Parathyroid adenoma (tissue), 2 donors: ENCODE measurements around the gene EMD.
"Not testable (repeated sequence)": the region's sequence is repeated elsewhere in the genome, so short reads cannot be mapped to it uniquely, and the experiment has no call there.

ENCODE experiments used
- H2AFZ ChIP-seq: fragments of 300-600 bp; sonication (generic); one replicate; pipeline ENCODE4 v1.7.0; 2017; ENCODE audit warnings: antibody characterized with exemption, mild to moderate bottlenecking
- H3K27ac ChIP-seq: fragments of 300-600 bp; sonication (generic); one replicate; pipeline ENCODE4 v1.7.0; 2017
- H3K27me3 ChIP-seq: fragments of 300-600 bp; sonication (generic); one replicate; pipeline ENCODE4 v1.7.0; 2017; ENCODE audit warnings: low read length; ENCODE audit not compliant: control insufficient read depth, insufficient read depth
- H3K36me3 ChIP-seq: fragments of 300-600 bp; sonication (generic); one replicate; pipeline ENCODE4 v1.7.0; 2017; ENCODE audit warnings: low read length; ENCODE audit not compliant: control insufficient read depth, insufficient read depth
- H3K4me1 ChIP-seq: fragments of 300-600 bp; sonication (generic); one replicate; pipeline ENCODE4 v1.7.0; 2017; ENCODE audit warnings: control low read depth
- H3K4me2 ChIP-seq: fragments of 300-600 bp; sonication (generic); one replicate; pipeline ENCODE4 v1.7.0; 2017; ENCODE audit warnings: low read length
- H3K4me3 ChIP-seq: fragments of 300-600 bp; sonication (generic); one replicate; pipeline ENCODE4 v1.7.0; 2017; ENCODE audit warnings: low read depth, low read length
- H3K79me2 ChIP-seq: fragments of 300-600 bp; sonication (generic); one replicate; pipeline ENCODE4 v1.7.0; 2017; ENCODE audit warnings: control low read depth
- H3K9ac ChIP-seq: fragments of 300-600 bp; sonication (generic); one replicate; pipeline ENCODE4 v1.7.0; 2017; ENCODE audit warnings: mild to moderate bottlenecking
- H3K9me3 ChIP-seq: fragments of 300-600 bp; sonication (generic); one replicate; pipeline ENCODE4 v1.7.0; 2017; ENCODE audit warnings: low read length; ENCODE audit not compliant: control insufficient read depth
- TF ChIP-seq, protein P1 (sequence below): fragments of 300-600 bp; sonication (generic); IDR thresholded peaks from one replicate; pipeline ENCODE4 v1.7.0; 2017; ENCODE audit warnings: antibody characterized with exemption, mild to moderate bottlenecking
- donor health status: primary hyperparathyroidism.

Gene EMD

DNA sequence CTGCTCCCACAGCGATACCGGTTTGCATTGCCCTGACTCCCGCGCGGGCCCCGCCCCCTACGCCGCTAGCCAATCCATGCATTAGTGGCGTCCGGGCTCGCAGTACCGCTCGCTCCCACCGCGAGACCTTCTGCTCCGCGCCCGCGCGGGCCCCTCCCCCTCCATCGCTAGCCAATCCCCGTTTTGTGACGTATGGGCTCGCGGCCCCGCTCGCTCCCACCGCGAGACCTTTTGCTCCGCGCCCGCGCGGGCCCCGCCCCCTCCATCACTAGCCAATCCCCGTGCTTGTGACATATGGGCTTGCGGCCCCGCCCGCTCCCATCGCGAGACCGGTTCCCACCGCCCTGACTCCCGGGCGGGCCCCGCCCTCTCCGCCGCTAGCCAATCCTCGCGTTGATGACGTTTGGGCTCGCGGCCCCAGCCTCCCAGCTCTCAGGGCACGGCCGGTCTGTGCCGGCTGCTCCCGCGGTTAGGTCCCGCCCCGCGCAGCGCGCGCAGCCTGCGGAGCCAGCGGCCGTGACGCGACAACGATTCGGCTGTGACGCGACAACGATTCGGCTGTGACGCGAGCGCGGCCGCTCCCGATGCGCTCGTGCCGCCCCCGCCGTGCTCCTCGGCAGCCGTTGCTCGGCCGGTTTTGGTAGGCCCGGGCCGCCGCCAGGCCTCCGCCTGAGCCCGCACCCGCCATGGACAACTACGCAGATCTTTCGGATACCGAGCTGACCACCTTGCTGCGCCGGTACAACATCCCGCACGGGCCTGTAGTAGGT lies at the start of gene EMD:
TSS of gene EMD (plus strand) at position 497 of the 770 bp plus-strand sequence. CDS start at position 687, 190 bp downstream.
- Histone ChIP-seq H3K4me1 (no peaks in the 10 kb centered on the region), H3K4me3 (peak within 1 kb of the TSS; percentile 93), H3K4me2 (peak within 1 kb of the TSS; percentile 80), H3K36me3 (no peaks in the 10 kb centered on the region), H3K27me3 (no peaks in the 10 kb centered on the region), H2AFZ (peak within 1 kb of the TSS; percentile 81), H3K9me3 (no peaks in the 10 kb centered on the region), H3K9ac (peak within 1 kb of the TSS; percentile 94), H3K27ac (peak within 1 kb of the TSS; percentile 95), H3K79me2 (no peaks in the 10 kb centered on the region)
- TF ChIP-seq, protein P1, sequence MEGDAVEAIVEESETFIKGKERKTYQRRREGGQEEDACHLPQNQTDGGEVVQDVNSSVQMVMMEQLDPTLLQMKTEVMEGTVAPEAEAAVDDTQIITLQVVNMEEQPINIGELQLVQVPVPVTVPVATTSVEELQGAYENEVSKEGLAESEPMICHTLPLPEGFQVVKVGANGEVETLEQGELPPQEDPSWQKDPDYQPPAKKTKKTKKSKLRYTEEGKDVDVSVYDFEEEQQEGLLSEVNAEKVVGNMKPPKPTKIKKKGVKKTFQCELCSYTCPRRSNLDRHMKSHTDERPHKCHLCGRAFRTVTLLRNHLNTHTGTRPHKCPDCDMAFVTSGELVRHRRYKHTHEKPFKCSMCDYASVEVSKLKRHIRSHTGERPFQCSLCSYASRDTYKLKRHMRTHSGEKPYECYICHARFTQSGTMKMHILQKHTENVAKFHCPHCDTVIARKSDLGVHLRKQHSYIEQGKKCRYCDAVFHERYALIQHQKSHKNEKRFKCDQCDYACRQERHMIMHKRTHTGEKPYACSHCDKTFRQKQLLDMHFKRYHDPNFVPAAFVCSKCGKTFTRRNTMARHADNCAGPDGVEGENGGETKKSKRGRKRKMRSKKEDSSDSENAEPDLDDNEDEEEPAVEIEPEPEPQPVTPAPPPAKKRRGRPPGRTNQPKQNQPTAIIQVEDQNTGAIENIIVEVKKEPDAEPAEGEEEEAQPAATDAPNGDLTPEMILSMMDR: peak; percentile 3

DNA sequence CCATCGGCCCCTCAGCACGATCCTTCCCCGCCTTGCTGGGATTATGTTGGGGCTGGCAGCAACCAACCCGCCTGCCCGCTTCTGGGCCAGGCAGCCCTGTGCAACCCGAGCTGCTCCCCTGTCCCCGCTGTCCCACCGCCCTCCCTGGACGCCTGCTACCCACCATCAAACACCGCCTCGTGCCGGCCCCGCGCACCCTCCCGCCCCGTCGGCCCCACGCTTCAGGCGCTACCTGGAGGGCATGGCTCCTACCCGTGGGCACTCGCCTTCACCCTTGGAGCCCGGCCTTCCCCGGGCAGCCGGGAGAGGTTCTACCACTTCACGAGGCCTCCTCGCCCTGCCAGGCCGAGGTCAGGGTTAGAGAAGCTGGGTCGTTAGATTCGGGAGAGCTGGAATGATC lies 46.5 kb upstream of the EMD start:
- Histone ChIP-seq H3K4me1 (no peaks in the 10 kb centered on the region), H3K79me2 (no peaks in the 10 kb centered on the region), H3K9me3 (no peaks in the 10 kb centered on the region), H3K4me2 (no peak overlapping the region), H3K4me3 (no peak overlapping the region), H3K36me3 (no peaks in the 10 kb centered on the region), H3K27ac (no peak overlapping the region), H3K27me3 (no peaks in the 10 kb centered on the region), H2AFZ (no peak overlapping the region), H3K9ac (no peak overlapping the region)
- TF ChIP-seq, protein P1: no peak

DNA sequence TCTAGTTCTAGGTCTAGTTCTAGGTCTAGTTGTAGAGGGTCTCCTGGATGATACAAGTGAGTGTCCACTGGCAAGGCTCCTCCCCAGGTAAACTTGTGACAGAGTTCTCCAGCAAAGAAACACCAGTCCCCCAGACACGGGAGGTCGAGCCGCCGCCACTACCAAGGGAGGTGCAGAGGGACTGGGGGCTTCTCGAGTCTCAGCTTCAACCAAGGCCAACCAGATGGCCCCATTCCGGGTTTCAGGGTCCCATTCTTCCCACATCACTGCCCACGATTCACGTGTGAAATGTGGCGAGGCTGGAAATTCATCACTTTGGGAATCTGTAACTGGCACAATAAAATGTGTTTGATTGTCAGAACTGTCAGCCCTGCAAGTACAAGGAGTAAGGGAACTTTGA lies 46.0 kb upstream of the EMD start:
- H3K9me3 ChIP-seq: no peaks in the 10 kb centered on the region
- no peaks in the 10 kb centered on the region for H3K36me3 ChIP-seq
- TF ChIP-seq, protein P1: no peak

DNA sequence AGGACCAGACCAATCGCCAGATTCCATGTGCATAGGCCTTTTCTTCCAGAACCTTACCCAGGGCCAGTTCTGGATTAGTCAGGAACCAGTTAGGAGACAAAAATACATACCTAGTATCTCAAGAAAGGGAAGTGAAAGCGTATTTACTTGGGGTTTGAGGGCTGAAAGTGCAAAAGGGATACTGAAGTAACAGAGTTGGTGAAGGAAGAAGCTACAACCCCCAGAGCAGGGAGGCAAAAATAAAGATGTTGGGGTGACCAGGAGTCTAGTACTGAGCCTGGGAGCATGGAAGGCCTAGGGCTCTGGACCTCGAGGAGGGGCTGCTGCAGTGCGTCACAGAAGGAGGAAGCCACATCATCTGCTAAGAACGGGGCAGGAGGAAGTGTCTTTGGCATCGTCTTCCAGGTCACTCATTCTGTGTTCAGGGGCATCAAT lies 45.2 kb upstream of the EMD start:
- Histone ChIP-seq H2AFZ (no peak overlapping the region), H3K27me3 (no peaks in the 10 kb centered on the region), H3K4me1 (no peaks in the 10 kb centered on the region), H3K9ac (no peak overlapping the region), H3K9me3 (no peaks in the 10 kb centered on the region), H3K4me2 (no peak overlapping the region), H3K79me2 (no peaks in the 10 kb centered on the region), H3K36me3 (no peaks in the 10 kb centered on the region), H3K4me3 (no peak overlapping the region), H3K27ac (no peak overlapping the region)
- TF ChIP-seq, protein P1: no peak

More for the DNA sequence above, 46.0 kb upstream of the EMD start:
- Histone ChIP-seq H2AFZ (no peak overlapping the region), H3K27me3 (no peaks in the 10 kb centered on the region), H3K4me1 (no peaks in the 10 kb centered on the region), H3K4me3 (no peak overlapping the region), H3K9ac (no peak overlapping the region), H3K4me2 (no peak overlapping the region), H3K79me2 (no peaks in the 10 kb centered on the region), H3K27ac (no peak overlapping the region)

DNA sequence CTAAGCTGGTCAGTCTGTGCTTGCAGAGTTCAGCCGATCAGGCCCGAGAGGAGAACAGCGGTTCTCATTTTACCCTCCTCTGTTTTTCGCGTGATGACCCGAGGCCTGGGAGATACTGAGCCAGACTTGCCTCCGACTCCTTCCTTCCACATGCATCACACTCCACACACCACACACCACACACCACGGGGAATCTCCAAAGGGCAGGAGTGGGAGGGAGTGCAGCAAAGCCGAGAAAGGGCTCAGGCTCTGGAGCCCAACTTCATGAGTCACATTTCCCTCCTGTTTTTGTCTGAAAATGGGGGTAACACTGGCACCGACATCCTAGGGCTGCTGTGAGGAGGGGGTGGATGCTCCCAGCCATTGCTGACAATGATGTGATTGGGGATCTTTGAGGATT lies 44.6 kb upstream of the EMD start:
- Histone ChIP-seq H3K27ac (no peak overlapping the region), H3K9ac (no peak overlapping the region), H3K4me2 (no peak overlapping the region), H3K27me3 (no peaks in the 10 kb centered on the region), H3K4me1 (no peaks in the 10 kb centered on the region), H2AFZ (no peak overlapping the region), H3K9me3 (no peaks in the 10 kb centered on the region), H3K4me3 (no peak overlapping the region), H3K79me2 (no peaks in the 10 kb centered on the region), H3K36me3 (no peaks in the 10 kb centered on the region)
- TF ChIP-seq, protein P1: no peak

DNA sequence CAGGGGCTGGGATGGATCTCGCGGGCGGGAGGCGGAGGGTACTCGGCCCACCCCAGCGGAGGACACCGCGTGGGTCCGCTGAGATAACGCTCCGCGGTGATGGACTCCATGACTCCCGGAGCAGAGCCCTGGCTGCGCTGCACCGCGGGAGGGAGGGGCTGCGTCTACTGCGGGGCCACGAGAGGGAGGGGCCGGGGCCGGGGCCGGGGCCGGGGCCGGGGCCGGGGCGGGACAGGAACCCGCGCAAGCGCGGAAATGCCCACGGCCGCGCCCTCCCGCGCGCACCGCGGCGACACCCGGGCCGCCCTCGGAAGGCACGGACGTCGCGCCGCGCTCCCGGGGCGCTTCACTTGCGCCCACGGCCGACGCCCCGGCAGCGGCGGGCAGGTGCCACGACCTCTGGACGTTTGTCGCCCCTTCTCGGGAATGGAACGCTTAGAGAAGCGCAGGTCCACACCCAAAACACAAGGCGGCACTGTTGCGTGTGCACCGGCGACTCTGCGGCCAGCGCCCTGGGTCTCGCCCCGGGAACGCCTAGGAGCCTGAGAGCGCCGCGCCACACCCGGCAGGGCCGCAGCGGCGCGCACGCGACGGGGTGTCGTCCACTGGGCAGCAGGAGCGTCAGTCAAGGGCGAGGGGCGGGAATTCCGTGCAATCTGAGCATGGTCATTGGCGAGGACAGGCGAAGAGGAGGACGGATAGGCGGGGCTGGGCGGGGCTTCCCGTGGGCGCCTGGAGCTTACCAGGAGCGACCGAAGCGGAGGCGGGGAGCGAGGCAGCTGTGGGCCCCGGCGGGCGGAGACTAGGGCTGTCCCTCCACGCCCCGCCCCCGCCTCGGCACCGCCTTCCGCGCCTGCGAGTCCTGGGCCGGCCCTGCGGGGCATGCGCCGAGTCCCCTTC lies 37.4 kb upstream of the EMD start:
- H3K4me2 ChIP-seq, H3K36me3 ChIP-seq, H2AFZ ChIP-seq, H3K4me3 ChIP-seq, H3K9me3 ChIP-seq, H3K79me2 ChIP-seq, H3K4me1 ChIP-seq, H3K9ac ChIP-seq, H3K27ac ChIP-seq, H3K27me3 ChIP-seq: not testable (repeated sequence)
